DND-41 (cell line): Measurements from ENCODE around the gene HSD17B11.
"Not testable (repeated sequence)": the region's sequence is repeated elsewhere in the genome, so short reads cannot be mapped to it uniquely, and the experiment has no call there.

Source experiments
- ATAC-seq: fragments of 200-7000 bp; cut with Tn5 transposase; 3 replicates; pipeline ENCODE4 v1.9.1; 2021; ENCODE audit warnings: low read depth; ENCODE audit not compliant: insufficient read depth
- DNase-seq: peaks from one replicate; pipeline ENCODE4 v3.0.0-alpha.2; 2020
- H2AFZ ChIP-seq: 2 replicates; pipeline ENCODE4 v1.6.0; 2012; ENCODE audit warnings: low read depth, low read length
- H3K27ac ChIP-seq: 2 replicates; pipeline ENCODE4 v1.5.1; 2012; ENCODE audit warnings: low read length, inconsistent platforms
- H3K27me3 ChIP-seq: fragments of 200-600 bp; sonication (generic); 2 replicates; pipeline ENCODE4 v1.6.0; 2012; ENCODE audit warnings: low read length, mild to moderate bottlenecking, inconsistent platforms; ENCODE audit not compliant: insufficient read depth, poor library complexity
- H3K36me3 ChIP-seq: 2 replicates; pipeline ENCODE4 v1.5.1; 2012; ENCODE audit warnings: low read length, inconsistent platforms; ENCODE audit not compliant: insufficient read depth
- H3K4me1 ChIP-seq: 2 replicates; pipeline ENCODE4 v1.5.1; 2012; ENCODE audit warnings: mild to moderate bottlenecking, low read length; ENCODE audit not compliant: insufficient read depth
- H3K4me2 ChIP-seq: 2 replicates; pipeline ENCODE4 v1.6.0; 2012; ENCODE audit warnings: mild to moderate bottlenecking, moderate library complexity, low read length, inconsistent platforms; ENCODE audit not compliant: insufficient read depth
- H3K4me3 ChIP-seq, 2 experiments: fragments of 200-600 bp in 1 of 2; shearing (Covaris generic) in 1 of 2; 2 replicates each; pipeline ENCODE4 v1.5.1; 2012 to 2016; ENCODE audit warnings: inconsistent platforms in 2 of 2, low read length in 2 of 2, mild to moderate bottlenecking in 2 of 2, low read depth in 1 of 2, moderate library complexity in 1 of 2
- H3K79me2 ChIP-seq: 2 replicates; pipeline ENCODE4 v1.6.0; 2012; ENCODE audit warnings: low read length, inconsistent platforms; ENCODE audit not compliant: insufficient read depth
- H3K9ac ChIP-seq: 2 replicates; pipeline ENCODE4 v1.6.0; 2012; ENCODE audit warnings: low read depth, mild to moderate bottlenecking, inconsistent platforms, low read length, moderate library complexity
- H3K9me3 ChIP-seq: 2 replicates; pipeline ENCODE4 v1.5.1; 2012; ENCODE audit warnings: low read length, moderate library complexity, mild to moderate bottlenecking, inconsistent platforms; ENCODE audit not compliant: insufficient read depth, severe bottlenecking
- H4K20me1 ChIP-seq: 2 replicates; pipeline ENCODE4 v1.6.0; 2012; ENCODE audit warnings: low read length; ENCODE audit not compliant: insufficient read depth
- EZH2 ChIP-seq: IDR thresholded peaks from 3 replicates; pipeline ENCODE4 v1.6.1; 2012; ENCODE audit warnings: borderline replicate concordance, low read depth, mild to moderate bottlenecking, moderate library complexity, low read length, inconsistent platforms; ENCODE audit not compliant: severe bottlenecking
- TF ChIP-seq, protein P1 (sequence below): IDR thresholded peaks from 2 replicates; pipeline ENCODE4 v1.5.1; 2012; ENCODE audit warnings: borderline replicate concordance, low read length, moderate library complexity, mild to moderate bottlenecking; ENCODE audit not compliant: poor library complexity, severe bottlenecking; ENCODE audit errors: extremely low read depth

Gene HSD17B11

GRCh38 chr4:87405211-87405820 is 14.3 kb upstream of the HSD17B11 start:
- ATAC-seq (no peak), DNase-seq (no peak)
- no peak overlapping the region for H3K4me3 ChIP-seq
- no peaks in the 10 kb centered on the region for H3K79me2 ChIP-seq
- no peaks in the 10 kb centered on the region for H3K36me3 ChIP-seq
- no peak overlapping the region for H3K27ac ChIP-seq
- H2AFZ ChIP-seq: no peak overlapping the region
- H3K4me2 ChIP-seq: no peak overlapping the region
- no peak overlapping the region for H3K9ac ChIP-seq
- peaks cover 8% of the 10 kb centered on the region for H3K27me3 ChIP-seq
- TF ChIP-seq EZH2: no peak
- TF ChIP-seq, protein P1, sequence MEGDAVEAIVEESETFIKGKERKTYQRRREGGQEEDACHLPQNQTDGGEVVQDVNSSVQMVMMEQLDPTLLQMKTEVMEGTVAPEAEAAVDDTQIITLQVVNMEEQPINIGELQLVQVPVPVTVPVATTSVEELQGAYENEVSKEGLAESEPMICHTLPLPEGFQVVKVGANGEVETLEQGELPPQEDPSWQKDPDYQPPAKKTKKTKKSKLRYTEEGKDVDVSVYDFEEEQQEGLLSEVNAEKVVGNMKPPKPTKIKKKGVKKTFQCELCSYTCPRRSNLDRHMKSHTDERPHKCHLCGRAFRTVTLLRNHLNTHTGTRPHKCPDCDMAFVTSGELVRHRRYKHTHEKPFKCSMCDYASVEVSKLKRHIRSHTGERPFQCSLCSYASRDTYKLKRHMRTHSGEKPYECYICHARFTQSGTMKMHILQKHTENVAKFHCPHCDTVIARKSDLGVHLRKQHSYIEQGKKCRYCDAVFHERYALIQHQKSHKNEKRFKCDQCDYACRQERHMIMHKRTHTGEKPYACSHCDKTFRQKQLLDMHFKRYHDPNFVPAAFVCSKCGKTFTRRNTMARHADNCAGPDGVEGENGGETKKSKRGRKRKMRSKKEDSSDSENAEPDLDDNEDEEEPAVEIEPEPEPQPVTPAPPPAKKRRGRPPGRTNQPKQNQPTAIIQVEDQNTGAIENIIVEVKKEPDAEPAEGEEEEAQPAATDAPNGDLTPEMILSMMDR: no peak
- H3K4me1 ChIP-seq: no peaks in the 10 kb centered on the region
- H4K20me1 ChIP-seq: no peaks in the 10 kb centered on the region
- no peaks in the 10 kb centered on the region for H3K9me3 ChIP-seq

- H3K27me3 ChIP-seq, ATAC-seq, H3K36me3 ChIP-seq, H3K9ac ChIP-seq, H4K20me1 ChIP-seq, DNase-seq, H3K9me3 ChIP-seq, H3K4me1 ChIP-seq, H3K27ac ChIP-seq, H3K4me3 ChIP-seq, H3K79me2 ChIP-seq, H2AFZ ChIP-seq, H3K4me2 ChIP-seq: not testable (repeated sequence)
These were observed 12.7 kb upstream of the HSD17B11 start for GRCh38 chr4:87403732-87404131.

GRCh38 chr4:87399954-87400353 is 9.0 kb upstream of the HSD17B11 start:
- no peak overlapping the region for H3K9ac ChIP-seq
- no peak overlapping the region for H2AFZ ChIP-seq
- no peak overlapping the region for H3K4me3 ChIP-seq
- ATAC-seq: no peak
- no peaks in the 10 kb centered on the region for H3K27me3 ChIP-seq
- H3K4me2 ChIP-seq: no peak overlapping the region
- no peaks in the 10 kb centered on the region for H3K9me3 ChIP-seq
- TF ChIP-seq EZH2: no peak
- TF ChIP-seq, protein P1: no peak
- no peaks in the 10 kb centered on the region for H3K36me3 ChIP-seq
- no peaks in the 10 kb centered on the region for H3K79me2 ChIP-seq
- no peak overlapping the region for H3K27ac ChIP-seq
- no peak for DNase-seq
- H3K4me1 ChIP-seq: no peaks in the 10 kb centered on the region
- no peaks in the 10 kb centered on the region for H4K20me1 ChIP-seq

GRCh38 chr4:87399148-87399547 is 8.2 kb upstream of the HSD17B11 start:
- no peaks in the 10 kb centered on the region for H3K9me3 ChIP-seq
- no peak for ATAC-seq
- H2AFZ ChIP-seq: no peak overlapping the region
- no peak for DNase-seq
- no peaks in the 10 kb centered on the region for H3K79me2 ChIP-seq
- no peaks in the 10 kb centered on the region for H3K4me1 ChIP-seq
- no peak for TF ChIP-seq EZH2
- TF ChIP-seq, protein P1: no peak
- H3K9ac ChIP-seq: no peak overlapping the region
- no peaks in the 10 kb centered on the region for H4K20me1 ChIP-seq
- no peak overlapping the region for H3K4me3 ChIP-seq
- H3K27me3 ChIP-seq: no peaks in the 10 kb centered on the region
- no peak overlapping the region for H3K4me2 ChIP-seq
- no peak overlapping the region for H3K27ac ChIP-seq
- H3K36me3 ChIP-seq: no peaks in the 10 kb centered on the region

DNA sequence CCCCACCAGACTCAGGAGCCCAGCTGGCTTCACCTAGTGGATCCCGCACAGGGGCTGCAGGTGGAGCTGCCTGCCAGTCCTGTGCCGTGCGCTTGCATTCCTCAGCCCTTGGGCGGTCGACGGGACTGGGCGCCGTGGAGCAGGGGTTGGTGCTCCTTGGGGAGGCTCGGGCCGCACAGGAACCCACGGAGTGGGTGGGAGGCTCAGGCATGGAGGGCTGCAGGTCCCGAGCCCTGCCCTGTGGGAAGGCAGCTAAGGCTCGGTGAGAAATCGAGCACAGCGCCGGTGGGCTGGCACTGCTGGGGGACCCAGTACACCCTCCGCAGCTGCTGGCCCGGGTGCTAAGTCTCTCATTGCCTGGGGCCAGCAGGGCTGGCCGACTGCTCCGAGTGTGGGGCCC is 4.9 kb upstream of the HSD17B11 start:
- not testable (repeated sequence) for H4K20me1 ChIP-seq, H3K4me2 ChIP-seq, H3K9me3 ChIP-seq, ATAC-seq, DNase-seq, H3K9ac ChIP-seq, H3K4me3 ChIP-seq, H2AFZ ChIP-seq, H3K36me3 ChIP-seq, H3K27ac ChIP-seq, H3K79me2 ChIP-seq, H3K4me1 ChIP-seq, H3K27me3 ChIP-seq

- H3K4me2 ChIP-seq, H3K27ac ChIP-seq, H3K36me3 ChIP-seq, H4K20me1 ChIP-seq, H3K9ac ChIP-seq, H3K4me3 ChIP-seq, H3K79me2 ChIP-seq, H2AFZ ChIP-seq, H3K27me3 ChIP-seq, H3K9me3 ChIP-seq, ATAC-seq: not testable (repeated sequence)
- H3K4me1 ChIP-seq: peaks cover 13% of the 10 kb centered on the region
- peak; percentile 35 for DNase-seq
These were observed 4.1 kb upstream of the HSD17B11 start for GRCh38 chr4:87395073-87395472.
